Nephron progenitor cell (in vitro differentiated cells): ENCODE data around the gene HOXC12.

Experiments
- DNase-seq: peaks from one replicate; pipeline ENCODE4 v3.0.0; 2021
- H3K27ac Mint-ChIP-seq: 2 replicates; pipeline ENCODE4 v1.8.0; 2021; ENCODE audit warnings: mild to moderate bottlenecking, moderate library complexity, mixed read lengths
- H3K27me3 Mint-ChIP-seq: 2 replicates; pipeline ENCODE4 v1.8.0; 2021; ENCODE audit warnings: mild to moderate bottlenecking, low read depth, mixed read lengths; ENCODE audit not compliant: poor library complexity
- H3K36me3 Mint-ChIP-seq: 2 replicates; pipeline ENCODE4 v1.8.0; 2021; ENCODE audit warnings: low read depth, mixed read lengths
- H3K4me1 Mint-ChIP-seq: 2 replicates; pipeline ENCODE4 v1.8.0; 2021; ENCODE audit warnings: mixed read lengths
- H3K4me3 Mint-ChIP-seq: 2 replicates; pipeline ENCODE4 v1.8.0; 2021; ENCODE audit warnings: mild to moderate bottlenecking, moderate library complexity, mixed read lengths
- H3K9me3 Mint-ChIP-seq: 2 replicates; pipeline ENCODE4 v1.8.0; 2021; ENCODE audit warnings: mild to moderate bottlenecking, moderate library complexity, mixed read lengths
- TF ChIP-seq, protein P1 (sequence below): fragments of 200-600 bp; sonication (generic); IDR thresholded peaks from 2 replicates; pipeline ENCODE4 v1.5.0; 2021; ENCODE audit warnings: antibody characterized with exemption

Gene HOXC12

DNA sequence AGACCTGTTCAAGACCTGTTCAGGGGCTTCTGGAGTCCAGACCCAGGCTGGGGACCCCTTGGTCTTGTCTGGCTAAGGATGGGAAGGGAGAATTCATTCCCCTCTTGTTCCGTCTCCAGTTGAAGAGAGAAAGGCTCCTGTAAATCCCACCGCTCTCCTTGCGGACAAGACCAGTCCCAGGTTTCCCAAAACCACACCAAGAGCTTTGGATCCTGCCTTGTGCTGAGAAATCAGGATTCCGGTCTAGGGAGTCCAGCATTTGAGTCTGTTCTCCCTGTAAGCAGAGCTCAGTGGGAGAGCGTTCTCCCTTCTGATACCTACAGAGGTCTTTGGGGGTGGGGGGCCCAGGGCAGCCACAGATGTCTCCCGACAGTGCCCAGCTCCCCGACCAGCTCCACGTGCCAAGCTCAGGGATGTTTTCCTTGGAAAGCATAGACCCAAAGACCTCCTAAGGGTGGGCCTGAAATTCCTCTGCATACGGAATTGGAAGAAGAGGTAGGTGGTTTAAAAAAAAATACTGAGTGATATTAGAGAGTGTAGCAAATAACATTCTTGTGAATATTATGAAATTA lies 14.2 kb upstream of the HOXC12 start:
- peaks cover 3% of the 10 kb centered on the region for H3K4me1 Mint-ChIP-seq
- H3K9me3 Mint-ChIP-seq, result peaks cover 11% of the 10 kb centered on the region
- no peaks in the 10 kb centered on the region for H3K36me3 Mint-ChIP-seq
- TF ChIP-seq, protein P1, sequence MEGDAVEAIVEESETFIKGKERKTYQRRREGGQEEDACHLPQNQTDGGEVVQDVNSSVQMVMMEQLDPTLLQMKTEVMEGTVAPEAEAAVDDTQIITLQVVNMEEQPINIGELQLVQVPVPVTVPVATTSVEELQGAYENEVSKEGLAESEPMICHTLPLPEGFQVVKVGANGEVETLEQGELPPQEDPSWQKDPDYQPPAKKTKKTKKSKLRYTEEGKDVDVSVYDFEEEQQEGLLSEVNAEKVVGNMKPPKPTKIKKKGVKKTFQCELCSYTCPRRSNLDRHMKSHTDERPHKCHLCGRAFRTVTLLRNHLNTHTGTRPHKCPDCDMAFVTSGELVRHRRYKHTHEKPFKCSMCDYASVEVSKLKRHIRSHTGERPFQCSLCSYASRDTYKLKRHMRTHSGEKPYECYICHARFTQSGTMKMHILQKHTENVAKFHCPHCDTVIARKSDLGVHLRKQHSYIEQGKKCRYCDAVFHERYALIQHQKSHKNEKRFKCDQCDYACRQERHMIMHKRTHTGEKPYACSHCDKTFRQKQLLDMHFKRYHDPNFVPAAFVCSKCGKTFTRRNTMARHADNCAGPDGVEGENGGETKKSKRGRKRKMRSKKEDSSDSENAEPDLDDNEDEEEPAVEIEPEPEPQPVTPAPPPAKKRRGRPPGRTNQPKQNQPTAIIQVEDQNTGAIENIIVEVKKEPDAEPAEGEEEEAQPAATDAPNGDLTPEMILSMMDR, result no peak
- no peak overlapping the region for H3K4me3 Mint-ChIP-seq
- no peak overlapping the region for H3K27ac Mint-ChIP-seq
- H3K27me3 Mint-ChIP-seq, result peaks cover 100% of the 10 kb centered on the region
- no peak for DNase-seq

DNA sequence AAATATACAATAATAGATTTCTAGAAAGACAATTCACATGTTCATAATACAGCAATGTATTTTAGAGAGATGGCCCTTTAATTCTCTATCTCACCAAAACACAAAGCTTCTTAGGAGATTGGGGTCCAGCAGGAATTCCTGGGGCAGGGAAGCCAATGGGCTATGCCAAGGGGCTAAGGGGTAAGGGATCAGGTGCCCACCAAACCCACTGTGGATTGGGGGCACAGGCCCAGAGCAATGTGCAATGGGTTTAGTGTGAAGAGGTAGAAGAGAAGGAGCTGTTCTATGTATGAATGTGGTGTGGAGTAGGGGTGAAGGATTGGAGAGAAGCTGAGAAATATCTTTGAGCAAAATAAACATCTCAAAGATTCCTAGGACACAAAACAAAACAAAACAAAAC lies 13.5 kb upstream of the HOXC12 start:
- DNase-seq, result no peak
- no peak overlapping the region for H3K27ac Mint-ChIP-seq
- H3K27me3 Mint-ChIP-seq, result peaks cover 100% of the 10 kb centered on the region
- TF ChIP-seq, protein P1, result no peak
- peaks cover 11% of the 10 kb centered on the region for H3K9me3 Mint-ChIP-seq
- no peak overlapping the region for H3K4me3 Mint-ChIP-seq
- H3K36me3 Mint-ChIP-seq, result no peaks in the 10 kb centered on the region
- H3K4me1 Mint-ChIP-seq, result no peaks in the 10 kb centered on the region

DNA sequence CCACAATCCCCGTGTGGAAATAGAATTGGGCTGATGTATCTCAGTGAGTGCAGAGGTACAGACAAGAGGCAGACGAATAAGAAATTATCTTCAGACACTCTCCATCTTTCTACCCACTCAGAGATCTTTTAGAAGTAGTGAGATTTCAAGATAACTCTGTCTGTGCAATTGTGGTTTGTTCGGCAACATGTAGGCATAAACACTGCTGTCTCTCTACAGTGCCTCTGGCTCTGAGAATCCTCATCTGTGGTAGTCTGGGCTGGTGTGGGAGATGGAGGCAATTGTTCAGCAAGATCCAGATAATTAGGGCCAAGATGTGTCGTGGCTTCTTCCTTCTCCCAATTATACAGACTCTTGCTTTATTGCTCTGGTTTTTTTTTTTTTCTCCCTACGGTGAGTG lies 13.0 kb upstream of the HOXC12 start:
- no peak overlapping the region for H3K27ac Mint-ChIP-seq
- H3K4me1 Mint-ChIP-seq, result no peaks in the 10 kb centered on the region
- TF ChIP-seq, protein P1, result no peak
- H3K36me3 Mint-ChIP-seq, result no peaks in the 10 kb centered on the region
- H3K9me3 Mint-ChIP-seq, result peaks cover 11% of the 10 kb centered on the region
- H3K4me3 Mint-ChIP-seq, result no peak overlapping the region
- no peak for DNase-seq
- H3K27me3 Mint-ChIP-seq, result peaks cover 100% of the 10 kb centered on the region

DNA sequence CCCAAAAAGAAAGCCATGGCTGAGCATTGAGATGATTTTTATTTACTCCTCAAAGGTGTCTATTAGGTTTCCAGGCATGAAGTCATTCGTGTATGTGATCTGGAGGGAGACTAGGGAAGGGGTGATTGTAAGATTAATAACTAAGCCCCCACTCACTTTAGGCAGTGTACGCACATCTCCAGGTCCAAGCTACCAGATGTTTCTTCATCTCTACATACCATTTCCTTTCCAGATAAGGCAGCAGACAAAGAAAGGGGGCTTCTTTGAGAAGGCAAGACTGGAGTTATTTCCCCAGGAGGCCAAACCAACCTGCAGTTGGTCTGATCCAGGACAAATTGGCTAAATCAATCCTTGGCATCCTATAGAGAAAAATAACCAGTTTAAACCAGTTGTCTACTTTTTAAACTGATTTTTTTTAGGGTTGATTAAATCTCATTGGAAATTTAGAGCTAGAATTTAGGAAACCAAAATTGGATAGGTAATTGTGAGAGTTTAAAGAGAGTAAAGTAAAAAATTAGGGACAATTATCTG lies 12.2 kb upstream of the HOXC12 start:
- Mint-ChIP-seq H3K4me1 (no peaks in the 10 kb centered on the region), H3K27ac (no peak overlapping the region), H3K36me3 (no peaks in the 10 kb centered on the region), H3K9me3 (peaks cover 11% of the 10 kb centered on the region), H3K4me3 (no peak overlapping the region), H3K27me3 (peaks cover 100% of the 10 kb centered on the region)
- TF ChIP-seq, protein P1, result no peak
- no peak for DNase-seq

DNA sequence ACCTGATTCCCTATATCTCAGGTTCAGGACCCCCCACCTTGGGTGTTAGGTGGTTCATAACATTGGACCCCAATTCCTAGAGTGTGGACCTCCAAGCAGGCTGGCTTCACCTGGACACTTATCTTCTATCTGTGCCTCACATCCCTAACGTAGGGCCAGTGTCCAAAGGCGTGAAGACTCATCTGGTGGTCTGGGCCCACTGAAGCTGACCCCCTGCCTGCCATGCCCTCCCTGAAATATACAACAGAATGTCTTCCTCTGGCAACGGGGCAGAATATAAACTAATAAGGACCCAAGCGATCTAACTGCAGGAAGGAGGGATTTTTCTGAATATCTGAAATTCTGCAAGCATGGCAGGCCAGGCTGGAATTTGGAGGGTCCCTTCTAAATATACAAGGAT lies 10.5 kb upstream of the HOXC12 start:
- Mint-ChIP-seq H3K4me3 (no peak overlapping the region), H3K36me3 (no peaks in the 10 kb centered on the region), H3K27me3 (peaks cover 100% of the 10 kb centered on the region), H3K4me1 (no peaks in the 10 kb centered on the region), H3K9me3 (peaks cover 8% of the 10 kb centered on the region), H3K27ac (no peak overlapping the region)
- no peak for DNase-seq
- TF ChIP-seq, protein P1, result no peak
